HG02884 (cell line): ENCODE measurements around the gene EYS.
"Not testable (repeated sequence)": the region's sequence is repeated elsewhere in the genome, so short reads cannot be mapped to it uniquely, and the experiment has no call there.

Experiments used
- ATAC-seq: cut with Tn5 transposase; IDR thresholded peaks from one replicate; pipeline ENCODE4 v1.9.1; 2021; ENCODE audit warnings: mild to moderate bottlenecking, moderate library complexity; ENCODE audit not compliant: unreplicated experiment

The EYS gene

GRCh38 chr6:65469650-65470049 lies 237.4 kb downstream of the EYS start:
- no peak for ATAC-seq

GRCh38 chr6:65468307-65468706 lies 238.7 kb downstream of the EYS start:
- ATAC-seq, result no peak

GRCh38 chr6:65461121-65461520 lies 245.9 kb downstream of the EYS start:
- ATAC-seq, result no peak

DNA sequence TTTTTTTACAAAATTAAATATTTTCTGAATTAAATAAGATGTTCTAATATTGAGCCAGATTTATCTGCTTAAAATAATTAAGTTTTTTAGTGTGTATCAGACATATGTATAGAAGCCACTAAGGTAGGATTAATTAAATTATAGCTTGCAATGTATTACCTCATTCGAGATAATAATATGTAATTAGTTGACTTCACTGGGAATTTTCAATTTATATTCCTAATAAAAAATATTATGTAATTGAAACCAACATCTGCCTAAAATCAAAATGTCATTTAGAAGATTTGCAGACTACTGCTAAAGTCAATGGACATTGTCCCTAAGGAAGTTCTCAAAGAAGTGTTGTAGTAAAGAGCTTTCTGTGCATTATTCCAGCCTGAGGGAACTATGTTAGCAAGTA lies 254.7 kb downstream of the EYS start:
- ATAC-seq, result no peak

DNA sequence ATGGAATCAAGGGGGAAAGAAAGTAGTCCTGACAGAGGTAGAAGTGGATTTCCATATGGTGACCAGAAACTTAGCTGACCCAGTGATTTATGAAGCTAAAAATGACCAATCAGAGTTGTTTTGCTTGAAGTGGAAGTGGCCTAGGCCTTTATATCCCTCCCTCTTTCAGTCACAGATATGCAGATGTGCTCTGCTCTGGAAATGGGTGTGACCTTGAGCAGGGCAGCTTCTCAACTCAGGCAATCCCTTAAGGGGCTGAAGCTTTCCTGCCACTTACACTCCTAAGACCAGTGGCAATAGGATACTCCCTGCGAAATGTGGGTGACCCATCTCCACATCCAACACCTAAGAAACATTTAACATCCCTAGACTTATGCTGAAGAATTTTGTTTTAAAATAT lies 256.6 kb downstream of the EYS start:
- ATAC-seq, result no peak

- no peak for ATAC-seq
Observed at GRCh38 chr6:65449926-65450325, 257.1 kb downstream of the EYS start.

DNA sequence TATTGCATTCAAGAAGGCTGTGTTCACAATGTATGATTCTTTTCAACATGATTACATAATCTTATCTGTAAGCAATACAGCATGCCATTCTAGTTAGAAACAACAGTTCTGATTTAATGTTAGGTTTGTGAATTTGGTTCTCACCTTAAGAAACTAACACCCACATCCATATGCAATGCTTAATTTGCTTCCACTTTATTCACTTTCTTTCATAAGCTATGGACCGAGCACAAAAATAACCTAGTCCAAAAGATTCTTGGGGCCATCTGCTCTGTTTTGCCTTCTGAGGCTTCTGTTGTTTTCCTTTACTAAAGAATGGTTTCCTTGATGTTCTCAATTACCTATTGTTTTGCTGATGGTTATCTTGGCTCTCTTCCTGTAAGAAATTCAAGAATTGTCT lies 258.2 kb downstream of the EYS start:
- ATAC-seq, result no peak

DNA sequence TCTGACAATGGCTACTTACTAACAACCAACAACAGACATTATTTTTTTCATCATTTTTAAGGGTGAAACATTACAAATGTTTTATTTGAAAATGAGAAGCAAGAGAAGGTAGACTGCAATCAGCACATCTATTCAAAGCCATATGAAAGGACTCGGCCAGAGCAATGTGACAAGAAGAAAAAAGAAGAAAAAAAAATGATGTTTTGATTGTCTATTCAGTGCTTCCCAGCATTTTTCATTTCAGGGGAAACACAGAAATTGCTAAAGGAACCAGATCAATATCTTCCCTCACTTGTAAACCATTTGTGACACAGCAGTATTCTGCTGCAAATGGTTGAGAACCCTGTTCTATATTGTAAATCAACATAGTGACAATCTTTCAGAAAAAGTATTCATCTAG lies 270.7 kb downstream of the EYS start:
- no peak for ATAC-seq

GRCh38 chr6:65416621-65417020 lies 290.4 kb downstream of the EYS start:
- ATAC-seq, result no peak

GRCh38 chr6:65410309-65410708 lies 296.7 kb downstream of the EYS start:
- ATAC-seq, result no peak

DNA sequence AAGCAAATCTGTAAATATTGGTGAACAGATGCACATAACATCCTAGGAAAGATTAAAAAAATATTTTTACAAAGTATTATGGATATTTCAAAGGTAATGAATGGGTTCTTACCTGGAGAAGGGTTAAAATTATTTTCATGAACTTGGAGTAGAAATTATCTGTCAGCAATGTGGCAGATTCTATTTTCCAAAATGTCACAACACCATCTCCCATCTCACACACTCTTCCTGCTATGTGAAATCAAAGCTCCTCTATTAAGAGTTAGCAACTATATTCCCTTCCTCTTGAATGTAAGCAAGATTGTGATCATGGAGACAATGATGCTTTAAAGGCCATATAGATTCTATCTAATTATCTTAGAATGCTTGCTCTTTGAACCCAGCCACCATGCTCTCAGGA lies 304.5 kb downstream of the EYS start:
- no peak for ATAC-seq

GRCh38 chr6:65399355-65400084 lies 307.5 kb downstream of the EYS start:
- no peak for ATAC-seq

DNA sequence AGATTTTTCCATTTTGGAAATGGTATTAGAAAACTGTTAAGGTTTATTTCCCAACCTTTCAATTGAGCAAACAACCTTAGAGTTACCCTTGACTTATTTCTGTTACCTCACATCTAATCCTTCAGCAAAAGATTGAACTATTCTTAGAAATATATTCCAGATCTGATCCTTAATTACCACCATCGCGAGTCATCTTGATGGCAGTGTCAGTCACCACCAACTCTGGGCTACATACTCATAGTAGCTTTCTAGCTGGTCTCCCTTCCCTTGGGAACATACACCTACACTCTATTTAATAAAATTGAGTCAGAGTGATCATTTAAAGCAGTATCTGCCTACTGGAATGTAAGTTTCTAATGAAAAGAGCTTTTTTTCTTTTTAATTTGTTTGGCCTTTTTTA lies 308.2 kb downstream of the EYS start:
- ATAC-seq, result no peak

DNA sequence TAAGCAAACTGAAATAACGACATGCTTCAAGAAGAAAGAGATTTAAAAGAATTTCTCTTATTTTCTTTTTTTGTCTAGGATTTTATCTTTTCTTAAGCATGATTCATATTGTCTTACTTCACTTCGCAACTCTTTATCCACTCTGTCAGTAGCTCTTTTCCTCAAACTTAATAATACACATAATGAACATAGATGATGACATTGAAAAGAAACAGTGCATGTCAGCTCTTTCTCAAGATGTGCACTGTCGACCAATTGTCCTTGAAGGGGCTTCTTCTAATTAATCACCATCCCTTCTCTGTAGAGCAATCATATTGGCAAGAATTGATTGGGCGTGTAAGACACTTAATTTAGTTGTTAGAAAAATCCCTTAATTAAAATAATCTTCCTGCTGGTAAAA lies 356.5 kb downstream of the EYS start:
- ATAC-seq, result no peak

DNA sequence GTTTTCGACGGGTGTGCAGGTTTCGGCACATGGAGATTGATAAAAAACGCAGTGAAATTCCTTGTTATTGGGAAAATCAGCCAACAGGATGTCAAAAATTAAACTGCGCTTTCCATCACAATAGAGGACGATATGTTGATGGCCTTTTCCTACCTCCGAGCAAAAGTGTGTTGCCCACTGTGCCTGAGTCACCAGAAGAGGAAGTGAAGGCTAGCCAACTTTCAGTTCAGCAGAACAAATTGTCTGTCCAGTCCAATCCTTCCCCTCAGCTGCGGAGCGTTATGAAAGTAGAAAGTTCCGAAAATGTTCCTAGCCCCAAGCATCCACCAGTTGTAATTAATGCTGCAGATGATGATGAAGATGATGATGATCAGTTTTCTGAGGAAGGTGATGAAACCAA lies 404.4 kb downstream of the EYS start:
- not testable (repeated sequence) for ATAC-seq

DNA sequence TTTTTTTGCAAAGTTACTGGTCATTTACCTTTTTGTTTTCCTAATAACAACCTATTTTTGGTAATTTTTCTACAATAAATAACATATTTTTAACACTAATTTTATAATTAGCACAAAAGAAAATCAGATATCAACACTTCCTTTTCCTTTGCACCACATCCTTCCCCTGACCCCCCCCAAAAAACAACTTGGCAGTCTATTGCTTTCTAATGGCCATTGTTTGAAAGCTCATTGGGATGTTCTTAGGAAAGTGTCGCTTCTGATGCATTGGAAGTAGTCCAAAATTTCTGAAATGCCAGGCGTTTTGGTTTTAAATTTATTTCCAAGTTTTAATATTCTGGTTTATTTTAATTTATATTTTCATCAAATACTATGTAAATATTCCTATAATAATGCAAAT lies 407.8 kb downstream of the EYS start:
- no peak for ATAC-seq

- ATAC-seq, result no peak
Observed at GRCh38 chr6:65295812-65296211, 411.2 kb downstream of the EYS start.

GRCh38 chr6:65289491-65289890 lies 417.5 kb downstream of the EYS start:
- no peak for ATAC-seq

DNA sequence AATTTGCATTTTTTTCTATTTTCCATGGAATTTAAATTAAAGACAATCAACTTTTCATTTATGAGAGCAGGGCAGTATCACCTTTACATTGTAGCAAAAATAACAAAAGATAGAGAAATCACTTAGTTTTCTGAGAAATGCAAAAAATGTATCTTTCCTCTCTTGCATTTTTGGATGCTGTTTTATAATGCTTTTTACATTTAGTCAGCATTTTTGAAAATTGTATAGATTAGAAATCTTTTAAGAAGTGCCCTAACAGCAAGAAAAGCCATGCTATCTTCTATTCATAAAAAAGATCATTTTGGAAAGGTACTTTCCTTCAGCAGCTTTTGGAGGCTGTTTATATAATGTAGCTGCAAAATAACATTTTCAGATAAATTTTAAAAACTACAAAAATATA lies 421.8 kb downstream of the EYS start:
- no peak for ATAC-seq

GRCh38 chr6:65280060-65280459 lies 427.0 kb downstream of the EYS start:
- no peak for ATAC-seq

- ATAC-seq, result no peak
Observed at GRCh38 chr6:65262241-65262640, 444.8 kb downstream of the EYS start.

DNA sequence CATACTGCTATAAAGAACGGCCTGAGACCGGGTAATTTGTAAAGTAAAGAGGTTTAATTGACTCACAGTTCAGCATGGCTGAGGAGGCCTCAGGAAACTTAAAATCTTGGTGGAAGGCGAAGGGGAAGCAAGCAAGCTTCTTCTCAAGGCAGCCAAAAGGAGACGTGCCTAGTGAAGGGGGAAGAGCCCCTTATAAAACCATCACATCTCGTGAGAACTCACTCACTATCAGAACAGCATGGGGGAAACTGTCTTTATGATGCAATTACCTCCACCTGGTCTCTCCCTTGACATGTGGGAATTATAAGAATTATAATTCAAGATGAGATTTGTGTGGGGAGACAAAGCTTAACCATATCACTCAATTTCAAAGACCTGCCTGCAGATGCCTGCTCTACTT lies 447.0 kb downstream of the EYS start:
- ATAC-seq, result no peak

DNA sequence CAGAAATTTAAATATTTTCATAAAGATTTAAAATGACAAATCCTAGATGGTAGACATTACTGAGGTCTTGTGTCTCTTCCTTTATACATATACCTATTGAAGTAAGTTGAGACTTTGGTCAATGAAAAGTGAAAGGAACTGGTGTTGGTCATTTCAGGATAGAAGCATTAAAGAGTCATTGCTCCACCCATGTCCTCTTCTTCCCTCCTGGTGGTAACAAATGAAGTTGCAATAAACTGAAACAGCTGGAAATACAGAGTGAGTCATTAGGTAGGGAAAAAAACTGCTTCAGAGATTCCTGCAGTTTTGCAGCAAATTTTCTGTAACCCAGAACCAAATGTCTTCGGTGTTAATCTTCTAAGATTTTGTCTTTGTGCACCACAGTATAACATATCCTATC lies 448.0 kb downstream of the EYS start:
- ATAC-seq, result no peak
